ENCODE data around the gene KRT1.

The KRT1 gene

GRCh38 chr12:52647601-52648000, 32.6 kb downstream of the KRT1 start:
- Histone ChIP-seq H3K9ac (ENCODE audit: low read length) (no peak overlapping the region), H3K36me3 (replicated peaks; ENCODE audit: insufficient read depth, low read length) (no peaks in the 10 kb centered on the region), H3K4me3 (ENCODE audit: low read length) (no peak overlapping the region), H3K27me3 (replicated peaks; ENCODE audit: insufficient read depth, low read length) (peaks cover 40% of the 10 kb centered on the region), H3K4me2 (ENCODE audit: low read depth, low read length) (no peak overlapping the region), H3K79me2 (ENCODE audit: low read length) (no peaks in the 10 kb centered on the region), H3K9me2 (replicated peaks; ENCODE audit: insufficient read depth, low read length) (no peaks in the 10 kb centered on the region), H2AFZ (ENCODE audit: low read length) (no peak overlapping the region), H3K27ac (ENCODE audit: low read length) (no peak overlapping the region), H3K4me1 (ENCODE audit: low read length) (no peaks in the 10 kb centered on the region), H4K20me1 (ENCODE audit: insufficient read depth, low read length) (no peaks in the 10 kb centered on the region), H3F3A (ENCODE audit: insufficient read depth, low read length) (no peaks in the 10 kb centered on the region), H3K9me3 (replicated peaks; ENCODE audit: insufficient read depth, low read length) (no peaks in the 10 kb centered on the region)
- no peak for DNase-seq
- TF ChIP-seq EZH2 (optimal IDR thresholded peaks at IDR 0.05; ENCODE audit: low read depth, low read length): no peak
- TF ChIP-seq, protein P1, sequence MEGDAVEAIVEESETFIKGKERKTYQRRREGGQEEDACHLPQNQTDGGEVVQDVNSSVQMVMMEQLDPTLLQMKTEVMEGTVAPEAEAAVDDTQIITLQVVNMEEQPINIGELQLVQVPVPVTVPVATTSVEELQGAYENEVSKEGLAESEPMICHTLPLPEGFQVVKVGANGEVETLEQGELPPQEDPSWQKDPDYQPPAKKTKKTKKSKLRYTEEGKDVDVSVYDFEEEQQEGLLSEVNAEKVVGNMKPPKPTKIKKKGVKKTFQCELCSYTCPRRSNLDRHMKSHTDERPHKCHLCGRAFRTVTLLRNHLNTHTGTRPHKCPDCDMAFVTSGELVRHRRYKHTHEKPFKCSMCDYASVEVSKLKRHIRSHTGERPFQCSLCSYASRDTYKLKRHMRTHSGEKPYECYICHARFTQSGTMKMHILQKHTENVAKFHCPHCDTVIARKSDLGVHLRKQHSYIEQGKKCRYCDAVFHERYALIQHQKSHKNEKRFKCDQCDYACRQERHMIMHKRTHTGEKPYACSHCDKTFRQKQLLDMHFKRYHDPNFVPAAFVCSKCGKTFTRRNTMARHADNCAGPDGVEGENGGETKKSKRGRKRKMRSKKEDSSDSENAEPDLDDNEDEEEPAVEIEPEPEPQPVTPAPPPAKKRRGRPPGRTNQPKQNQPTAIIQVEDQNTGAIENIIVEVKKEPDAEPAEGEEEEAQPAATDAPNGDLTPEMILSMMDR (IDR thresholded peaks at IDR 0.05; ENCODE audit: low read length): no peak
- no peak for TF ChIP-seq EZH2phosphoT487 (IDR thresholded peaks at IDR 0.05; ENCODE audit: low read length)

GRCh38 chr12:52646613-52647012, 33.6 kb downstream of the KRT1 start:
- Histone ChIP-seq H3K4me2 (ENCODE audit: low read depth, low read length) (no peak overlapping the region), H3K79me2 (ENCODE audit: low read length) (no peaks in the 10 kb centered on the region), H3K9me2 (replicated peaks; ENCODE audit: insufficient read depth, low read length) (no peaks in the 10 kb centered on the region), H3K27ac (ENCODE audit: low read length) (no peak overlapping the region), H3K27me3 (replicated peaks; ENCODE audit: insufficient read depth, low read length) (peaks cover 32% of the 10 kb centered on the region), H2AFZ (ENCODE audit: low read length) (no peak overlapping the region), H3K4me1 (ENCODE audit: low read length) (no peaks in the 10 kb centered on the region), H3K9me3 (replicated peaks; ENCODE audit: insufficient read depth, low read length) (no peaks in the 10 kb centered on the region), H3K4me3 (ENCODE audit: low read length) (no peak overlapping the region), H3K9ac (ENCODE audit: low read length) (no peak overlapping the region), H3F3A (ENCODE audit: insufficient read depth, low read length) (no peaks in the 10 kb centered on the region), H3K36me3 (replicated peaks; ENCODE audit: insufficient read depth, low read length) (no peaks in the 10 kb centered on the region), H4K20me1 (ENCODE audit: insufficient read depth, low read length) (no peaks in the 10 kb centered on the region)
- TF ChIP-seq, protein P1 (IDR thresholded peaks at IDR 0.05; ENCODE audit: low read length): no peak
- no peak for TF ChIP-seq EZH2 (optimal IDR thresholded peaks at IDR 0.05; ENCODE audit: low read depth, low read length)
- no peak for TF ChIP-seq EZH2phosphoT487 (IDR thresholded peaks at IDR 0.05; ENCODE audit: low read length)
- DNase-seq: no peak

- H2AFZ ChIP-seq (ENCODE audit: low read length): no peak overlapping the region
- no peaks in the 10 kb centered on the region for H3F3A ChIP-seq (ENCODE audit: insufficient read depth, low read length)
- H3K4me2 ChIP-seq (ENCODE audit: low read depth, low read length): no peak overlapping the region
- H3K9me3 ChIP-seq (replicated peaks; ENCODE audit: insufficient read depth, low read length): no peaks in the 10 kb centered on the region
- H3K27ac ChIP-seq (ENCODE audit: low read length): no peak overlapping the region
- no peaks in the 10 kb centered on the region for H4K20me1 ChIP-seq (ENCODE audit: insufficient read depth, low read length)
- H3K79me2 ChIP-seq (ENCODE audit: low read length): no peaks in the 10 kb centered on the region
- H3K27me3 ChIP-seq (replicated peaks; ENCODE audit: insufficient read depth, low read length): peaks cover 36% of the 10 kb centered on the region
- no peaks in the 10 kb centered on the region for H3K9me2 ChIP-seq (replicated peaks; ENCODE audit: insufficient read depth, low read length)
- no peaks in the 10 kb centered on the region for H3K36me3 ChIP-seq (replicated peaks; ENCODE audit: insufficient read depth, low read length)
- H3K9ac ChIP-seq (ENCODE audit: low read length): no peak overlapping the region
- TF ChIP-seq, protein P1 (IDR thresholded peaks at IDR 0.05; ENCODE audit: low read length): no peak
- TF ChIP-seq EZH2phosphoT487 (IDR thresholded peaks at IDR 0.05; ENCODE audit: low read length) (no peak), EZH2 (optimal IDR thresholded peaks at IDR 0.05; ENCODE audit: low read depth, low read length) (no peak)
- H3K4me3 ChIP-seq (ENCODE audit: low read length): no peak overlapping the region
- no peak for DNase-seq
- no peaks in the 10 kb centered on the region for H3K4me1 ChIP-seq (ENCODE audit: low read length)
Observed at GRCh38 chr12:52645982-52646381, 34.2 kb downstream of the KRT1 start.
